Vagina (tissue), 2 donors: ENCODE data around the gene RAB37. TPM values are rescaled to one million over a fixed set of nuclear protein-coding genes. Genes with fewer than 3 reads are reported as not detected.
A peak's percentile ranks its signal among the peaks of the same experiment; 100 is the strongest.

ENCODE experiments used
- DNase-seq, 2 donors: peaks; one replicate each; pipeline ENCODE4 v3.0.0-alpha.2; 2017; ENCODE audit errors: extremely low spot score in 2 of 2
- H3K27ac ChIP-seq: fragments of 200-600 bp; sonication (generic); one replicate; pipeline ENCODE4 v1.5.1; 2019
- H3K27me3 ChIP-seq: fragments of 200-600 bp; sonication (generic); one replicate; pipeline ENCODE4 v1.5.1; 2019
- H3K36me3 ChIP-seq, 2 donors: fragments of 200-600 bp; sonication (generic); one replicate each; pipeline ENCODE4 v1.5.1; 2017 to 2019
- H3K4me1 ChIP-seq: fragments of 200-600 bp; sonication (generic); one replicate; pipeline ENCODE4 v1.5.1; 2019
- H3K4me3 ChIP-seq, 2 donors: fragments of 200-600 bp; sonication (generic); 1 replicate in 1 of 2; 2 replicates in 1 of 2; pipeline ENCODE4 v1.5.1; 2016 to 2019
- H3K9me3 ChIP-seq: fragments of 200-600 bp; sonication (generic); one replicate; pipeline ENCODE4 v1.5.1; 2019
- CTCF ChIP-seq, 3 experiments: fragments of 450-650 bp in 2 of 3; fragments of 200-600 bp in 1 of 3; sonication (generic) in 1 of 3; IDR thresholded peaks; one replicate each; pipeline ENCODE4 v1.5.1; 2017 to 2019; ENCODE audit warnings: antibody characterized with exemption in 3 of 3, mild to moderate bottlenecking in 2 of 3, moderate library complexity in 2 of 3
- POLR2A ChIP-seq, 2 donors: fragments of 450-650 bp; IDR thresholded peaks; one replicate each; pipeline ENCODE4 v1.6.1; 2017; ENCODE audit warnings: antibody characterized with exemption in 2 of 2, mild to moderate bottlenecking in 2 of 2, moderate library complexity in 2 of 2
- POLR2AphosphoS5 ChIP-seq, 2 donors: sonication (generic); formaldehyde crosslinking; IDR thresholded peaks; one replicate each; pipeline ENCODE4 v1.9.0; 2017; ENCODE audit warnings: antibody characterized with exemption in 2 of 2, mild to moderate bottlenecking in 2 of 2, low read depth in 1 of 2; ENCODE audit not compliant: insufficient read depth in 1 of 2
- intact Hi-C: fragments of 100-400 bp; cut with DNase I; formaldehyde crosslinking; loops from one replicate; pipeline ENCODE4 v1.15.1; 2023
- total RNA-seq: library from RNA; depleted of rRNA; stranded (reverse); fragments of >200 nt; gene quantifications from one replicate; pipeline ENCODE4 v1.2.3, GENCODE V29; 2016

The RAB37 gene
- total RNA-seq, 1 donor from 2014 or later: 7.1 TPM

GRCh38 chr17:74756891-74757290 is 19.8 kb downstream of the RAB37 start:
- Histone ChIP-seq H3K4me1 (peaks cover 85% of the 10 kb centered on the region), H3K27me3 (no peaks in the 10 kb centered on the region), H3K4me3 (no peak overlapping the region), H3K36me3 (no peaks in the 10 kb centered on the region), H3K9me3 (no peaks in the 10 kb centered on the region), H3K27ac (peak overlapping the region; percentile 85)
- DNase-seq: no peak
- TF ChIP-seq CTCF (IDR thresholded peaks at IDR 0.05): no peak
- no peak for TF ChIP-seq POLR2AphosphoS5 (IDR thresholded peaks at IDR 0.05; ENCODE audit: insufficient read depth in 1 of 2, low read depth in 1 of 2)
- no peak for TF ChIP-seq POLR2A (IDR thresholded peaks at IDR 0.05)
- intact Hi-C loops: no loop called here

GRCh38 chr17:74757502-74757901 is 20.4 kb downstream of the RAB37 start:
- Histone ChIP-seq H3K4me3 (no peak overlapping the region), H3K9me3 (no peaks in the 10 kb centered on the region), H3K36me3 (no peaks in the 10 kb centered on the region), H3K27ac (peak overlapping the region; percentile 85), H3K4me1 (peaks cover 83% of the 10 kb centered on the region), H3K27me3 (no peaks in the 10 kb centered on the region)
- DNase-seq: no peak
- TF ChIP-seq CTCF (IDR thresholded peaks at IDR 0.05): no peak
- no peak for TF ChIP-seq POLR2A (IDR thresholded peaks at IDR 0.05)
- no peak for TF ChIP-seq POLR2AphosphoS5 (IDR thresholded peaks at IDR 0.05; ENCODE audit: insufficient read depth in 1 of 2, low read depth in 1 of 2)
- intact Hi-C loops: no loop called here

GRCh38 chr17:74757931-74758847 is 21.1 kb downstream of the RAB37 start:
- H3K4me3 ChIP-seq: peak overlapping the region in 1 of 2 donors; percentile 13
- no peaks in the 10 kb centered on the region for H3K9me3 ChIP-seq
- DNase-seq: no peak
- intact Hi-C loops: no loop called here
- TF ChIP-seq POLR2A (IDR thresholded peaks at IDR 0.05) (no peak), CTCF (IDR thresholded peaks at IDR 0.05) (no peak), POLR2AphosphoS5 (IDR thresholded peaks at IDR 0.05; ENCODE audit: insufficient read depth in 1 of 2, low read depth in 1 of 2) (no peak)
- H3K4me1 ChIP-seq: peaks cover 83% of the 10 kb centered on the region
- no peaks in the 10 kb centered on the region for H3K27me3 ChIP-seq
- peak overlapping the region; percentile 85 for H3K27ac ChIP-seq
- H3K36me3 ChIP-seq: no peaks in the 10 kb centered on the region

GRCh38 chr17:74758848-74759168 is 21.8 kb downstream of the RAB37 start:
- Histone ChIP-seq H3K4me3 (peak overlapping the region in 1 of 2 donors; percentile 13), H3K36me3 (no peaks in the 10 kb centered on the region), H3K4me1 (peaks cover 85% of the 10 kb centered on the region), H3K27me3 (no peaks in the 10 kb centered on the region), H3K9me3 (no peaks in the 10 kb centered on the region), H3K27ac (peak overlapping the region; percentile 85)
- no peak for DNase-seq
- TF ChIP-seq POLR2AphosphoS5 (IDR thresholded peaks at IDR 0.05; ENCODE audit: insufficient read depth in 1 of 2, low read depth in 1 of 2): no peak
- no peak for TF ChIP-seq CTCF (IDR thresholded peaks at IDR 0.05)
- TF ChIP-seq POLR2A (IDR thresholded peaks at IDR 0.05): no peak
- intact Hi-C loops: no loop called here

- H3K36me3 ChIP-seq: no peaks in the 10 kb centered on the region
- H3K27ac ChIP-seq: peak overlapping the region; percentile 85
- intact Hi-C loops: no loop called here
- TF ChIP-seq POLR2A (IDR thresholded peaks at IDR 0.05) (no peak), CTCF (IDR thresholded peaks at IDR 0.05) (no peak), POLR2AphosphoS5 (IDR thresholded peaks at IDR 0.05; ENCODE audit: insufficient read depth in 1 of 2, low read depth in 1 of 2) (no peak)
- no peaks in the 10 kb centered on the region for H3K27me3 ChIP-seq
- H3K4me1 ChIP-seq: peaks cover 85% of the 10 kb centered on the region
- H3K9me3 ChIP-seq: no peaks in the 10 kb centered on the region
- H3K4me3 ChIP-seq: no peak overlapping the region
- DNase-seq: no peak
Measured at GRCh38 chr17:74759243-74759801, 22.3 kb downstream of the RAB37 start.
